HG02938 (cell line): ENCODE measurements around the gene RERE.
"Not testable (repeated sequence)": the region's sequence is repeated elsewhere in the genome, so short reads cannot be mapped to it uniquely, and the experiment has no call there.

Experiments
- ATAC-seq: cut with Tn5 transposase; IDR thresholded peaks from one replicate; pipeline ENCODE4 v1.9.1; 2021; ENCODE audit warnings: mild to moderate bottlenecking, moderate library complexity; ENCODE audit not compliant: unreplicated experiment

The RERE gene

GRCh38 chr1:8619917-8620502 is 197.4 kb downstream of the RERE start:
- not testable (repeated sequence) for ATAC-seq

DNA sequence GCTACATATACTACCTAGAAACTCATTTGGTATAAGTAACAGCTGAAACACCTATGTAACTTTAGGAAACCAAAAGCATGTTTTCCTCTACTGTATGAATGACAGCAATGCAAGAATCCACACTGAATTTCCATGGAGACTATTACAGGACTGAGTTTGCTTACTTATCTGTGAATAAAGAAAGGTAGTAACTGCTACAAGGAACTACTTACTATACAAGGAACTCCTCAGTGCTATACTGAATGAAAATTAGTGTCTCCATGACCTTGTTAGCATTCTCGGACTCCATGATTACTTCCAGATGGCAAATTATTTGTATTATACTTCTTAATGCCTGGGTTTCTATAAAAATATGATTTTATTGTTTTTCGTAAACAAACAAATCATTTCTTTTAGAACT is 198.0 kb downstream of the RERE start:
- not testable (repeated sequence) for ATAC-seq

GRCh38 chr1:8616791-8617190 is 200.6 kb downstream of the RERE start:
- ATAC-seq: not testable (repeated sequence)

GRCh38 chr1:8611634-8612515 is 205.6 kb downstream of the RERE start:
- not testable (repeated sequence) for ATAC-seq

DNA sequence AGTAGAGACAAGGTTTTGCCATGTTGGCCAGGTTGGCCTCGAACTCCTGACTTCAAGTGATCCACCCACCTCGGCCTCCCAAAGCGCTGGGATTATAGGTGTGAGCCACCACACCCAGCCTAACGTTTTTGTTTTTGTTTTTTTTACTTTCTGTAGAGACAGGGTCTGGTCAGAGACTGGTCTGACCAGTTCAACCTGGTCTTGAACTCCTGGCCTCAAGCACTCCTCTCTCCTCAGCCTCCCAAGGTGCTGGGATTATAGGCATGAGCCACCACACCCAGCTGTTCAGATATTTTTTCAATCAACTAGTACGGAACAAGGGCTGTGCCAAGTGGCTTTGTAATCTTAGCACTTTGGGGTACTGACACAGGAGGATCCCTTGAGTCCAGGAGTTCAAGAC is 209.5 kb downstream of the RERE start:
- ATAC-seq: no peak

- peak; percentile 90 for ATAC-seq
Measured at GRCh38 chr1:8604041-8604945, 213.1 kb downstream of the RERE start.

DNA sequence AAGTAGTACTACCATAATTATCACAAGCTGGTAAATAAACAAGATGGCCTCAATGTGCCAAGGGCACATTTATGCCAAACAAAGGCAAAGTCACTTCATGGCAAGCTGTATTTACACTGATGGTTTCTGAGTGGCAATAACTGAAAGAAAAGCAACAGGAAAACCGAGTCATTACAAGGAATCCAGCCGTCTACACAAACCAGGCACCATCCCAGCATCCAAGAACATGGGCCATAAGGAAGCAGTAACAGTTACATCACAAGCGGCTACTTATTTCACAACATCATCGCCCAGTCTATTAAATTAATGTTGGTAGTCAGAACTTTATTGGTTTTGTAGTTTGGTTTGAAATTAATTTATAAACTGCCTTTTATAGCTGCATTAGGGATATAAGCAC is 214.2 kb downstream of the RERE start:
- ATAC-seq: no peak

DNA sequence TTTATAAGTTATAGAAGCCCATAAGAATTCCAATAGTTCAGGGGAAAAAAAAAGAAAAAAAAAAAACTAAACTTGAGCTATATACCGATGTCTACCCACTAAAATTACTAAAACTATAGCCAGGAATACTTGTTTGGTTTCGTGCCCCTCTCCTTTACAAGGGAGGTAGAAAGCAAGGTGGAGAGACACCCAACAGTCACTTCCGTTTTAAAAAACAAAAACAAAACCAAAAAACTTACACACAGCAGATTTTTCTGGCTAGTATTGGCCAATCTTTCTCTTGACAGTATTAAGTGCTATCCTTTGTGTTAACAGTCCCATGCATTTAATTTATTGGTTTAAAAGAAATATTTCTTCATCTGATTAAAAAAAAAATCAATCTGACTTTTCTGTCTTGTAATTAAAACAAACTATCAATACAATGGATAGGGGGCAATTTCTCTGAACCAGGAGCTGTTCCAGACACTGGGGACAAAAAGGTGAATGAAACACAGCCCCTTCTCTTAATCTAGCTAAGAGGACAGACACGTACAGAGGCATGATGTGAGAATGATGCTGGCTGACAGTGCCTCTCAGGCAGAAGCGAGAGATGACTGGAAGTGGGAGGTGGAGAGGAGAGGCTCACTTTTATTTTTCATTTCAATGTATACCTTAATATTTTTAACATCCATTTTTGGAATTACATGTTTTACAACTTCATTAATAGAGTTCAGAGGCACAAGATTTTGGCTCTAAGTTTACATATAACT is 214.8 kb downstream of the RERE start:
- ATAC-seq: no peak

DNA sequence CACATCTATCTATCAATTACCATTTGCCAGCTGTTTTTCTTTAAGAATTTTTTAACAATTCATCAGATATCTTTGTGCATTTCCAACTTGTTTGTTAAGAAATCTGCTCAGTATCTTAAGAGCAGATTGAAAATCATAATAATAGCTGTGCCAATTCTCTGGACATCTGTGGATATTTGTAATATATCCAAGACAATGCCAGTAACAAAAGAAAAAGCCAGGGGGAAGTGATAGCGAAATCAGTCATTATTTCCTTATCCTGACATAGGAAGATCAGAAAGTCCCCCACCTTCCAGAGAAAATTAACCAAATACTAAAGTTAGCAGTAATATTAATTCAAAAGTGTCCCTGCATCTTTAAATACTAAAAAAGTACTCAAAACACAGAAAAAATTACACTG is 217.1 kb downstream of the RERE start:
- ATAC-seq: no peak

DNA sequence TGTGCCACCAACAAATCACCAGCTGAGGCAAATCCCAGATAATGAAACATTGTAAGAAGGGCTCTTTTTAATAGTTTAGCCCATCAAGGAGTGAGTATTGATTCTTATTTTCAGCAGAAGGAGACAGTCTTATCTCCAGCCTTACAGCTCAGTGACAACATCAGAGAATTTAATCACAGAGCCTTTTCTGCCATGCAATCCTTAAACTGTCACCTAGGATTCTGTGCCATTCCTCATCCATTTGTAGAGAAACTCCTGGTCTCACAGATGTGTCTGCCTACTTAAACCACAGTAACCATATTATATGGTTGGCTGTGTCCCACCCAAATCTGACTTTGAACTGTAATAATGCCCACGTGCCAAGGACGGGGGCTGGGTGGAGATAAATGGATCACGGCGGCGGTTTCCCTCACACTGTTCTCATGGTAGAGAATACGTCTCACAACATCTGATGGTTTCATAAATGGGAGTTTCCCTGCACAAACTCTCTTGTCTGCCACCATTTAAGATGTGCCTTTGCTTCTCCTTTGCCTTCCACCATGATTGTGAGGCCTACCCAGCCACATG is 217.7 kb downstream of the RERE start:
- no peak for ATAC-seq

GRCh38 chr1:8598783-8599182 is 218.7 kb downstream of the RERE start:
- no peak for ATAC-seq

- ATAC-seq: no peak
Measured at GRCh38 chr1:8598060-8598724, 219.2 kb downstream of the RERE start.

DNA sequence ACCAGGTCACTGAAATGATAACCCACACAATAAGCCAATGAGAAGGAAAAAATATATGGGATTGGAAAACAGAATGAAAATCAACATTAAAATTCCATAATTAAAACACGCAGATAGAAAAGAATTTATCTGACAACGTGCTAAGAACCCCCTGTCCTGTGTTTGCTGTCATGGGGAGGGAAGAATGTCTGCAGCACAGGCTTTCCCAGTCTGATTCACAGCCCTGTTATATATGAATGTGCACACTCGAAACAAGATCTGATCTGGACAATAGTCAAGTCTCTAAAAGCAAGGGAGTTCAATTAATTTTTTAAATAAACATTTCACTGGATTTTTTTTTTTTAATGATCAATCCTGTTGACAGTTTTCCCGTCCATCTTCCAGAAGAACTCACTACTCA is 220.0 kb downstream of the RERE start:
- no peak for ATAC-seq

DNA sequence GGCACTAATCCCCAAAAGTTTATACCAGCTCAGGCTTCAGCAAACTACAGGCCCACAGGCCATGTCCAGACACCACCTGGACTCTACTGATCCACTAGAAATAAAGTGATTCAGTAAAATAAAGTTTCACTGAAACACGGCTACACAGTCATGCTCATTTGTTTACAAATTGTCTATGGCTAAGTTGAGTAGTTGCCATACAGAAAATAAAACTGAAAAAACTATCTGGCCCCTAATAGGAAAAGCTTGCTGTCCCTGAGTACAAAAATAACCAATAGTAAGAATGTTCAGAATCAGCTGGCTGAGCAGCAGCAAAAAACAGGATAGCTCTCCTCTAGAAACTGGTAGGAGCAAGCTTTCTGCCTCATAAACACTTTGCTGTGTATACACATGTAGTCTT is 221.5 kb downstream of the RERE start:
- peak; percentile 62 for ATAC-seq

DNA sequence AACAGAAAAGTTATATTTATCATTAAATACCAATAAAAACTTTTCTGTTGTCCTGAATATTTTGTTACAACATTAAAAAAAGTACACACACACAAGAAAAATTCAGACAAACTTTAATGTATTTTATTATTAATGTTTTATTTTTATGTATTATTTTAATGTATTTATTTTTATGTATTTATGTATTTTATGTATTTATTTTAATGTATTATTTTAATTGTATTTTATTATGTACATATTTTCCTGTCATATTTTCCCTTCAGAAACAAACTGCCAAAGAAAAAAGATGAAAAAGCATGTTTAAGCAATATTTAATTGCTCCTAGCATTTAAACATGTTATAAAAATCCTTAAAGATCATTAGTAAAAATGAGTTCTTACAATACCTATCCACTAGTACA is 222.1 kb downstream of the RERE start:
- no peak for ATAC-seq

GRCh38 chr1:8593292-8593691 is 224.1 kb downstream of the RERE start:
- ATAC-seq: not testable (repeated sequence)

GRCh38 chr1:8591569-8591968 is 225.9 kb downstream of the RERE start:
- ATAC-seq: no peak

DNA sequence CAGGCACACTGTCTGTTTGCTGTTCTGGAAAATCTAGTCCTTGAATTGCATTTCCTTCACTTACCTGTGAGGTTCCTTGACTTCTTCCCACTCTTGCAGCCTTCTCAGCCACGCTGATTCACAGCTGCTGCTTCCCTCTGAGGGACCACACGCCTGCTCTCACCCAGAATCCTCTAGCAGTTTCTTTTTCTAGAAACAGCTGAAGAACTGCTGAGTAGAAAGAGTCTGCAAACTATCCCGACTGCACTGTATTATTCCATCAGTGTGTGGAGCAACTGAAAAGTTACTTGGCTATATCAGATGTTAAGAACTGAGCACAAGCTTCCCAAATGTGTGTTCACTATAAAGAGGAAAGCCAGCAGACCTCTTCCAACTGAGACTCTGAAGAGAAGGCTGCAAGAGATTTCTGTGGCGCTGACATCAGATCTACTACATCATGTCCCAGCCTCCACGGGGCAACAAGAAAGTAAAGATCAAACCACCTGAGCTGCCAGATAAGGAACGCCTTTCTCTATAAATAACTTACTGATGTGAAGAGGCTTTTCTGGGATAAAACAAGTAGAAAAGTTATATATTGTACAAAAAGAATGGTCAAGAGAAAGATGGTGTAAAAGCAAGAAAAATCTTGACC is 226.6 kb downstream of the RERE start:
- no peak for ATAC-seq

GRCh38 chr1:8589571-8589970 is 227.9 kb downstream of the RERE start:
- ATAC-seq: no peak
